Parathyroid adenoma (tissue), 2 donors: Measurements from ENCODE around the gene NECAP2.
"Not testable (repeated sequence)": the region's sequence is repeated elsewhere in the genome, so short reads cannot be mapped to it uniquely, and the experiment has no call there.

Experiments used
- H2AFZ ChIP-seq: fragments of 300-600 bp; sonication (generic); one replicate; pipeline ENCODE4 v1.7.0; 2017; ENCODE audit warnings: antibody characterized with exemption, mild to moderate bottlenecking
- H3K27ac ChIP-seq: fragments of 300-600 bp; sonication (generic); one replicate; pipeline ENCODE4 v1.7.0; 2017
- H3K27me3 ChIP-seq: fragments of 300-600 bp; sonication (generic); one replicate; pipeline ENCODE4 v1.7.0; 2017; ENCODE audit warnings: low read length; ENCODE audit not compliant: control insufficient read depth, insufficient read depth
- H3K36me3 ChIP-seq: fragments of 300-600 bp; sonication (generic); one replicate; pipeline ENCODE4 v1.7.0; 2017; ENCODE audit warnings: low read length; ENCODE audit not compliant: control insufficient read depth, insufficient read depth
- H3K4me1 ChIP-seq: fragments of 300-600 bp; sonication (generic); one replicate; pipeline ENCODE4 v1.7.0; 2017; ENCODE audit warnings: control low read depth
- H3K4me2 ChIP-seq: fragments of 300-600 bp; sonication (generic); one replicate; pipeline ENCODE4 v1.7.0; 2017; ENCODE audit warnings: low read length
- H3K4me3 ChIP-seq: fragments of 300-600 bp; sonication (generic); one replicate; pipeline ENCODE4 v1.7.0; 2017; ENCODE audit warnings: low read depth, low read length
- H3K79me2 ChIP-seq: fragments of 300-600 bp; sonication (generic); one replicate; pipeline ENCODE4 v1.7.0; 2017; ENCODE audit warnings: control low read depth
- H3K9ac ChIP-seq: fragments of 300-600 bp; sonication (generic); one replicate; pipeline ENCODE4 v1.7.0; 2017; ENCODE audit warnings: mild to moderate bottlenecking
- H3K9me3 ChIP-seq: fragments of 300-600 bp; sonication (generic); one replicate; pipeline ENCODE4 v1.7.0; 2017; ENCODE audit warnings: low read length; ENCODE audit not compliant: control insufficient read depth
- TF ChIP-seq, protein P1 (sequence below): fragments of 300-600 bp; sonication (generic); IDR thresholded peaks from one replicate; pipeline ENCODE4 v1.7.0; 2017; ENCODE audit warnings: antibody characterized with exemption, mild to moderate bottlenecking
- donor health status: primary hyperparathyroidism.

Gene NECAP2

GRCh38 chr1:16497474-16497904, 57.0 kb downstream of the NECAP2 start:
- H3K27ac ChIP-seq, H3K9me3 ChIP-seq, H3K36me3 ChIP-seq, H3K4me2 ChIP-seq, H3K4me3 ChIP-seq, H3K4me1 ChIP-seq, H3K9ac ChIP-seq, H3K79me2 ChIP-seq, H2AFZ ChIP-seq, H3K27me3 ChIP-seq: not testable (repeated sequence)

- H3K9me3 ChIP-seq, H3K27me3 ChIP-seq, H3K36me3 ChIP-seq, H3K9ac ChIP-seq, H3K4me3 ChIP-seq, H2AFZ ChIP-seq, H3K4me1 ChIP-seq, H3K79me2 ChIP-seq: not testable (repeated sequence)
- peak overlapping the region; percentile 24 for H3K27ac ChIP-seq
- peak overlapping the region; percentile 77 for H3K4me2 ChIP-seq
Measured at GRCh38 chr1:16498047-16498446, 57.5 kb downstream of the NECAP2 start.

- Histone ChIP-seq H2AFZ (peak overlapping the region; percentile 62), H3K4me3 (peak overlapping the region; percentile 83), H3K79me2 (no peaks in the 10 kb centered on the region), H3K4me2 (peak overlapping the region; percentile 100), H3K4me1 (no peaks in the 10 kb centered on the region), H3K36me3 (no peaks in the 10 kb centered on the region), H3K27ac (peak overlapping the region; percentile 24), H3K9me3 (no peaks in the 10 kb centered on the region), H3K9ac (no peak overlapping the region), H3K27me3 (no peaks in the 10 kb centered on the region)
- TF ChIP-seq, protein P1, sequence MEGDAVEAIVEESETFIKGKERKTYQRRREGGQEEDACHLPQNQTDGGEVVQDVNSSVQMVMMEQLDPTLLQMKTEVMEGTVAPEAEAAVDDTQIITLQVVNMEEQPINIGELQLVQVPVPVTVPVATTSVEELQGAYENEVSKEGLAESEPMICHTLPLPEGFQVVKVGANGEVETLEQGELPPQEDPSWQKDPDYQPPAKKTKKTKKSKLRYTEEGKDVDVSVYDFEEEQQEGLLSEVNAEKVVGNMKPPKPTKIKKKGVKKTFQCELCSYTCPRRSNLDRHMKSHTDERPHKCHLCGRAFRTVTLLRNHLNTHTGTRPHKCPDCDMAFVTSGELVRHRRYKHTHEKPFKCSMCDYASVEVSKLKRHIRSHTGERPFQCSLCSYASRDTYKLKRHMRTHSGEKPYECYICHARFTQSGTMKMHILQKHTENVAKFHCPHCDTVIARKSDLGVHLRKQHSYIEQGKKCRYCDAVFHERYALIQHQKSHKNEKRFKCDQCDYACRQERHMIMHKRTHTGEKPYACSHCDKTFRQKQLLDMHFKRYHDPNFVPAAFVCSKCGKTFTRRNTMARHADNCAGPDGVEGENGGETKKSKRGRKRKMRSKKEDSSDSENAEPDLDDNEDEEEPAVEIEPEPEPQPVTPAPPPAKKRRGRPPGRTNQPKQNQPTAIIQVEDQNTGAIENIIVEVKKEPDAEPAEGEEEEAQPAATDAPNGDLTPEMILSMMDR, result no peak
Measured at GRCh38 chr1:16498573-16499413, 58.3 kb downstream of the NECAP2 start.

- not testable (repeated sequence) for H3K4me1 ChIP-seq, H3K27ac ChIP-seq, H3K9ac ChIP-seq, H2AFZ ChIP-seq, H3K4me3 ChIP-seq, H3K36me3 ChIP-seq, H3K27me3 ChIP-seq, H3K79me2 ChIP-seq, H3K4me2 ChIP-seq, H3K9me3 ChIP-seq
Measured at GRCh38 chr1:16500466-16500865, 59.9 kb downstream of the NECAP2 start.

GRCh38 chr1:16500975-16501374, 60.5 kb downstream of the NECAP2 start:
- not testable (repeated sequence) for H3K27me3 ChIP-seq, H3K4me3 ChIP-seq, H3K79me2 ChIP-seq, H2AFZ ChIP-seq, H3K4me2 ChIP-seq, H3K4me1 ChIP-seq, H3K9ac ChIP-seq, H3K9me3 ChIP-seq, H3K36me3 ChIP-seq, H3K27ac ChIP-seq

- H3K9me3 ChIP-seq, H3K36me3 ChIP-seq, H3K4me2 ChIP-seq, H3K79me2 ChIP-seq, H3K4me3 ChIP-seq, H3K27ac ChIP-seq, H2AFZ ChIP-seq, H3K27me3 ChIP-seq, H3K9ac ChIP-seq, H3K4me1 ChIP-seq: not testable (repeated sequence)
Measured at GRCh38 chr1:16501446-16501845, 60.9 kb downstream of the NECAP2 start.

DNA sequence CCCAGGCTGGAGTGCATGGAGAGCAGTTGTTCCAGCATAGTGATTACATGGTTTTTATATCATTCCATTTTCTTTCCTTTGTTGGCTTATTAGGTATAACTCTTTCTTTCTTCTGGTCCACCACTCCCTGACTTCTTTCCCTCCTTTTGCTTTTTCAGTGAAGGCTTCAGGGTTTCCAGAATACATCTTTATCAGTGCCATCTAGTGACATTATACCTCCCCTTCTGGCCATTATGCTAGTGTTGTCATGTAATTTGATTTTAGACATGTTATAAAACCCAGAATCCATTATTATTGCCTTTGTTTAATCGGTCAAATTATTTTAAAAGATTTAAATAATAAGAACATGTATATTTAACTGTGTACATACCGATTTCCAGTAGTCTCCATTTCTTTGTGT, 63.0 kb downstream of the NECAP2 start:
- Histone ChIP-seq H3K27me3 (no peaks in the 10 kb centered on the region), H3K79me2 (no peaks in the 10 kb centered on the region), H3K4me2 (no peak overlapping the region), H2AFZ (no peak overlapping the region), H3K36me3 (no peaks in the 10 kb centered on the region), H3K9ac (no peak overlapping the region), H3K4me1 (no peaks in the 10 kb centered on the region), H3K4me3 (no peak overlapping the region), H3K9me3 (no peaks in the 10 kb centered on the region), H3K27ac (no peak overlapping the region)
- TF ChIP-seq, protein P1, result no peak

GRCh38 chr1:16505870-16506269, 65.3 kb downstream of the NECAP2 start:
- H3K27ac ChIP-seq, H2AFZ ChIP-seq, H3K9me3 ChIP-seq, H3K79me2 ChIP-seq, H3K4me1 ChIP-seq, H3K9ac ChIP-seq, H3K36me3 ChIP-seq, H3K27me3 ChIP-seq, H3K4me2 ChIP-seq, H3K4me3 ChIP-seq: not testable (repeated sequence)

- H3K4me3 ChIP-seq, H3K27ac ChIP-seq, H3K9ac ChIP-seq: not testable (repeated sequence)
Measured at GRCh38 chr1:16506364-16507136, 66.0 kb downstream of the NECAP2 start.

More at GRCh38 chr1:16506364-16507136, 66.0 kb downstream of the NECAP2 start:
- not testable (repeated sequence) for H3K36me3 ChIP-seq, H3K4me2 ChIP-seq, H3K27me3 ChIP-seq, H3K4me1 ChIP-seq, H2AFZ ChIP-seq, H3K9me3 ChIP-seq, H3K79me2 ChIP-seq
